Tibial nerve (tissue), 4 donors: Measurements from ENCODE around the gene KCNJ1.

Source experiments
- CTCF ChIP-seq, 5 experiments: fragments of 200-600 bp in 3 of 5; fragments of 450-650 bp in 2 of 5; sonication (generic) in 3 of 5; IDR thresholded peaks; one replicate each; pipeline ENCODE4 v1.5.1; 2016 to 2019; ENCODE audit warnings: antibody characterized with exemption in 5 of 5, mild to moderate bottlenecking in 3 of 5, moderate library complexity in 2 of 5
- EP300 ChIP-seq, 2 donors: sonication (generic); formaldehyde crosslinking; IDR thresholded peaks; one replicate each; pipeline ENCODE4 v1.6.1; 2017; ENCODE audit warnings: antibody characterized with exemption in 2 of 2, mild to moderate bottlenecking in 1 of 2
- POLR2A ChIP-seq, 2 donors: fragments of 450-650 bp; IDR thresholded peaks; one replicate each; pipeline ENCODE4 v1.6.1; 2017; ENCODE audit warnings: antibody characterized with exemption in 2 of 2, mild to moderate bottlenecking in 2 of 2, moderate library complexity in 2 of 2

- peak in 3 of 5 experiments; percentile 7 to 19 (median 10) for TF ChIP-seq CTCF (IDR thresholded peaks at IDR 0.05)
- no peak for TF ChIP-seq POLR2A (IDR thresholded peaks at IDR 0.05)
- TF ChIP-seq EP300 (IDR thresholded peaks at IDR 0.05) = no peak
Measured at GRCh38 chr11:128802358-128802981, 64.6 kb downstream of the KCNJ1 start.
